H1 (cell line): ENCODE data around the gene LTBP4. TPM values are rescaled to one million over a fixed set of nuclear protein-coding genes. Genes with fewer than 3 reads are reported as not detected.
A peak's percentile ranks its signal among the peaks of the same experiment; 100 is the strongest.

Experiments
- CTCF ChIA-PET: fragments of 300-600 bp; sonication (Branson Sonifier 250); formaldehyde crosslinking; loops from one replicate; lab custom pipeline; 2021; ENCODE audit not compliant: partially characterized antibody; lab: Charles Lee
- POLR2A ChIA-PET: fragments of 300-600 bp; sonication (Branson Sonifier 250); formaldehyde crosslinking; loops from one replicate; lab custom pipeline; 2021; ENCODE audit warnings: inconsistent platforms; ENCODE audit not compliant: partially characterized antibody; lab: Charles Lee
- DNase-seq, 2 experiments: peaks; one replicate each; pipeline versions ENCODE4 v3.0.0 to v3.0.0-alpha.2; 2010 to 2022; ENCODE audit warnings: low spot score in 2 of 2, low read depth in 1 of 2, mixed read lengths in 1 of 2
- FAIRE-seq: peaks from 2 replicates; lab custom pipeline; 2011; peaks lifted over from hg19 to GRCh38; lab: Jason Lieb, UNC
- H2AFZ ChIP-seq: 2 replicates; pipeline ENCODE4 v1.8.1; 2012; ENCODE audit warnings: low read length, inconsistent platforms
- H2AK5ac ChIP-seq: 2 replicates; pipeline ENCODE4 v1.6.1; 2013; ENCODE audit warnings: low read depth, low read length
- H2BK120ac ChIP-seq: replicated peaks from 2 replicates; pipeline ENCODE3; 2013; ENCODE audit warnings: low read depth, low read length, inconsistent platforms
- H2BK12ac ChIP-seq: 2 replicates; pipeline ENCODE4 v1.6.1; 2013; ENCODE audit warnings: low read depth, low read length
- H2BK15ac ChIP-seq: 2 replicates; pipeline ENCODE4 v1.6.1; 2013; ENCODE audit warnings: low read length
- H2BK20ac ChIP-seq: 2 replicates; pipeline ENCODE4 v1.6.1; 2013; ENCODE audit warnings: low read length
- H2BK5ac ChIP-seq: 2 replicates; pipeline ENCODE4 v1.6.1; 2013; ENCODE audit warnings: low read depth, low read length
- H3K14ac ChIP-seq: 2 replicates; pipeline ENCODE4 v1.6.1; 2013; ENCODE audit warnings: inconsistent platforms; ENCODE audit not compliant: insufficient read length
- H3K18ac ChIP-seq: 2 replicates; pipeline ENCODE4 v1.6.1; 2013; ENCODE audit warnings: low read length; ENCODE audit errors: extremely low read depth
- H3K23ac ChIP-seq: 2 replicates; pipeline ENCODE4 v1.6.1; 2013; ENCODE audit warnings: inconsistent platforms; ENCODE audit not compliant: insufficient read length
- H3K23me2 ChIP-seq: 2 replicates; pipeline ENCODE4 v1.6.1; 2013; ENCODE audit warnings: low read depth, low read length
- H3K27ac ChIP-seq: 2 replicates; pipeline ENCODE4 v1.6.1; 2011; ENCODE audit warnings: low read depth, low read length, inconsistent platforms
- H3K27me3 ChIP-seq, 4 experiments: replicated peaks in 1 of 4; 1 replicate in 1 of 4; 2 replicates in 3 of 4; pipeline versions ENCODE4 v1.6.1 to v1.8.1; 2011 to 2013; ENCODE audit warnings: low read length in 3 of 4, mild to moderate bottlenecking in 3 of 4, inconsistent platforms in 2 of 4, mixed read lengths in 2 of 4, moderate library complexity in 1 of 4; ENCODE audit not compliant: control insufficient read depth in 3 of 4, insufficient read depth in 3 of 4; ENCODE audit errors: extremely low read depth in 1 of 4
- H3K36me3 ChIP-seq, 4 experiments: 2 replicates each; pipeline versions ENCODE4 v1.6.1 to v1.8.1; 2011 to 2013; ENCODE audit warnings: mild to moderate bottlenecking in 4 of 4, low read length in 3 of 4, moderate library complexity in 2 of 4, control low read depth in 1 of 4, inconsistent platforms in 1 of 4; ENCODE audit not compliant: insufficient read depth in 4 of 4, control insufficient read depth in 2 of 4
- H3K4ac ChIP-seq: replicated peaks from 2 replicates; pipeline ENCODE3; 2013; ENCODE audit warnings: low read length, low read depth, mixed read lengths, inconsistent platforms; ENCODE audit not compliant: insufficient read length
- H3K4me1 ChIP-seq, 4 experiments: replicated peaks in 1 of 4; 1 replicate in 1 of 4; 2 replicates in 3 of 4; pipeline versions ENCODE4 v1.6.1 to v1.8.1; 2011 to 2013; ENCODE audit warnings: low read length in 3 of 4, inconsistent platforms in 2 of 4, mixed read lengths in 1 of 4; ENCODE audit not compliant: insufficient read depth in 4 of 4, control insufficient read depth in 3 of 4
- H3K4me2 ChIP-seq, 2 experiments: 2 replicates each; pipeline versions ENCODE4 v1.6.1 to v1.8.1; 2011 to 2013; ENCODE audit warnings: low read depth in 2 of 2, low read length in 2 of 2, control low read depth in 1 of 2, inconsistent platforms in 1 of 2, mild to moderate bottlenecking in 1 of 2; ENCODE audit not compliant: insufficient read depth in 1 of 2
- H3K4me3 ChIP-seq, 4 experiments: fragments of 200-600, 300-600 bp in 1 of 4; sonication (generic), shearing (Covaris generic), sonication (Bioruptor Twin) in 1 of 4; 2 replicates each; pipeline versions ENCODE4 v1.5.1 to v1.8.1; 2011 to 2016; ENCODE audit warnings: low read length in 4 of 4, low read depth in 3 of 4, control low read depth in 2 of 4, inconsistent platforms in 2 of 4, mild to moderate bottlenecking in 2 of 4, mixed read lengths in 1 of 4, moderate library complexity in 1 of 4; ENCODE audit not compliant: insufficient read depth in 2 of 4; ENCODE audit errors: extremely low read depth in 1 of 4
- H3K56ac ChIP-seq: replicated peaks from 2 replicates; pipeline ENCODE3; 2013; ENCODE audit warnings: low read depth, mild to moderate bottlenecking, mixed read lengths, low read length, inconsistent platforms; ENCODE audit not compliant: insufficient read length
- H3K79me1 ChIP-seq: 2 replicates; pipeline ENCODE4 v1.6.1; 2013; ENCODE audit warnings: low read depth, low read length, control low read depth
- H3K79me2 ChIP-seq, 2 experiments: 2 replicates each; pipeline versions ENCODE4 v1.6.1 to v1.8.1; 2012 to 2013; ENCODE audit warnings: low read length in 2 of 2, mild to moderate bottlenecking in 2 of 2, inconsistent platforms in 1 of 2; ENCODE audit not compliant: insufficient read depth in 2 of 2, control insufficient read depth in 1 of 2
- H3K9ac ChIP-seq, 4 experiments: replicated peaks in 1 of 4; 1 replicate in 1 of 4; 2 replicates in 3 of 4; pipeline versions ENCODE4 v1.6.1 to v1.8.1; 2011 to 2013; ENCODE audit warnings: low read depth in 3 of 4, low read length in 3 of 4, control low read depth in 2 of 4, mild to moderate bottlenecking in 2 of 4, moderate library complexity in 2 of 4, inconsistent platforms in 1 of 4; ENCODE audit errors: extremely low read depth in 1 of 4
- H3K9me3 ChIP-seq, 2 experiments: 2 replicates each; pipeline versions ENCODE4 v1.6.1 to v1.8.1; 2012 to 2013; ENCODE audit warnings: mild to moderate bottlenecking in 2 of 2, moderate library complexity in 2 of 2, control low read depth in 1 of 2, inconsistent platforms in 1 of 2, low read depth in 1 of 2, low read length in 1 of 2, mixed read lengths in 1 of 2; ENCODE audit not compliant: insufficient read depth in 2 of 2
- H4K20me1 ChIP-seq, 2 experiments: replicated peaks in 1 of 2; 2 replicates each; pipeline versions ENCODE3 to v1.8.1; 2011 to 2013; ENCODE audit warnings: inconsistent platforms in 2 of 2, low read length in 2 of 2, mild to moderate bottlenecking in 1 of 2; ENCODE audit not compliant: insufficient read depth in 2 of 2, control insufficient read depth in 1 of 2
- H4K5ac ChIP-seq: 2 replicates; pipeline ENCODE4 v1.6.1; 2013; ENCODE audit warnings: low read length, low read depth, mixed read lengths, inconsistent platforms; ENCODE audit not compliant: insufficient read length
- H4K8ac ChIP-seq: 2 replicates; pipeline ENCODE4 v1.8.0; 2013; ENCODE audit warnings: mild to moderate bottlenecking, moderate library complexity, low read length, inconsistent platforms; ENCODE audit not compliant: insufficient read depth; ENCODE audit errors: extremely low read depth
- H4K91ac ChIP-seq: replicated peaks from 2 replicates; pipeline ENCODE3; 2013; ENCODE audit warnings: low read length, mixed read lengths, inconsistent platforms; ENCODE audit not compliant: insufficient read length
- CBX8 ChIP-seq: fragments of 300-800, 300-1000 bp; sonication (generic); IDR thresholded peaks from 2 replicates; pipeline ENCODE4 v1.7.1; 2016; ENCODE audit warnings: low read depth, low read length, borderline replicate concordance
- CREB1 ChIP-seq: IDR thresholded peaks from 2 replicates; pipeline ENCODE4 v1.6.1; 2012; ENCODE audit warnings: inconsistent platforms
- GABPA ChIP-seq: IDR thresholded peaks from 2 replicates; pipeline ENCODE4 v1.6.1; 2011; ENCODE audit warnings: mild to moderate bottlenecking, low read length, moderate library complexity, borderline replicate concordance; ENCODE audit not compliant: insufficient read depth
- GTF2F1 ChIP-seq: IDR thresholded peaks from 2 replicates; pipeline ENCODE4 v1.6.1; 2012; ENCODE audit warnings: low read depth, low read length, improper control_type of control experiment, borderline replicate concordance
- MAFK ChIP-seq: IDR thresholded peaks from 2 replicates; pipeline ENCODE4 v1.6.1; 2012; ENCODE audit warnings: low read depth, mild to moderate bottlenecking, improper control_type of control experiment, low read length
- NRF1 ChIP-seq: IDR thresholded peaks from 2 replicates; pipeline ENCODE4 v1.6.1; 2011; ENCODE audit warnings: mild to moderate bottlenecking, low read depth, low read length, improper control_type of control experiment
- POLR2A ChIP-seq, 2 experiments: IDR thresholded peaks; 1 replicate in 1 of 2; 2 replicates in 1 of 2; pipeline ENCODE4 v1.6.1; 2011; ENCODE audit warnings: low read depth in 2 of 2, low read length in 2 of 2, mild to moderate bottlenecking in 2 of 2; ENCODE audit errors: control extremely low read depth in 1 of 2
- POU5F1 ChIP-seq: IDR thresholded peaks from 2 replicates; pipeline ENCODE4 v1.6.1; 2011; ENCODE audit warnings: low read depth, mild to moderate bottlenecking, low read length, moderate library complexity
- SIN3A ChIP-seq, 2 experiments: IDR thresholded peaks in 1 of 2; conservative IDR thresholded peaks in 1 of 2; 2 replicates each; pipeline ENCODE4 v1.6.1; 2011 to 2012; ENCODE audit warnings: low read length in 2 of 2, improper control_type of control experiment in 1 of 2, low read depth in 1 of 2, mild to moderate bottlenecking in 1 of 2
- SP4 ChIP-seq: IDR thresholded peaks from 2 replicates; pipeline ENCODE4 v1.6.1; 2012; ENCODE audit warnings: low read length, inconsistent platforms
- WGBS, 2 experiments: shearing (Covaris generic) in 1 of 2; methylation state at CpG; one replicate each; pipeline versions ENCODE4 v1.1.6 to v1.1.7; 2013 to 2015; ENCODE audit warnings: low lambda C conversion rate in 2 of 2, mixed read lengths in 2 of 2, inconsistent platforms in 1 of 2, low coverage in 1 of 2, missing lambda C conversion rate in 1 of 2; ENCODE audit not compliant: insufficient replicate concordance in 2 of 2, insufficient coverage in 1 of 2, insufficient read length in 1 of 2; ENCODE audit errors: extremely low coverage in 1 of 2, missing lambda C conversion rate in 1 of 2; 5-methylcytosine and 5-hydroxymethylcytosine counted together
- polyA plus RNA-seq, 7 experiments: library from polyadenylated mRNA; depleted of rRNA in 3 of 7; stranded (reverse) in 5 of 7; unstranded in 2 of 7; fragments of >200 nt in 5 of 7; fragments of 200-250 nt in 2 of 7; gene quantifications; 1 replicate in 5 of 7; 2 replicates in 1 of 7; 4 replicates in 1 of 7; pipeline versions ENCODE4 v1.2.1 to v1.2.3, GENCODE V29; 2011 to 2013; ENCODE audit warnings: missing spikeins in 2 of 7, mixed read lengths in 2 of 7
- total RNA-seq: library from RNA; stranded (reverse); fragmentation: NEBNext Ultra II Directional; extraction: Animal tissue kit (Norgen Biotek cat#: 25700); gene quantifications from 2 replicates; pipeline ENCODE4 v1.2.1, GENCODE V29; 2021

Gene LTBP4
- total and polyA plus RNA-seq, 2 of the 8 experiments (the other 6 are each of a cell fraction or from before 2014, with no cell fraction given): 54.5 to 77.1 TPM

DNA sequence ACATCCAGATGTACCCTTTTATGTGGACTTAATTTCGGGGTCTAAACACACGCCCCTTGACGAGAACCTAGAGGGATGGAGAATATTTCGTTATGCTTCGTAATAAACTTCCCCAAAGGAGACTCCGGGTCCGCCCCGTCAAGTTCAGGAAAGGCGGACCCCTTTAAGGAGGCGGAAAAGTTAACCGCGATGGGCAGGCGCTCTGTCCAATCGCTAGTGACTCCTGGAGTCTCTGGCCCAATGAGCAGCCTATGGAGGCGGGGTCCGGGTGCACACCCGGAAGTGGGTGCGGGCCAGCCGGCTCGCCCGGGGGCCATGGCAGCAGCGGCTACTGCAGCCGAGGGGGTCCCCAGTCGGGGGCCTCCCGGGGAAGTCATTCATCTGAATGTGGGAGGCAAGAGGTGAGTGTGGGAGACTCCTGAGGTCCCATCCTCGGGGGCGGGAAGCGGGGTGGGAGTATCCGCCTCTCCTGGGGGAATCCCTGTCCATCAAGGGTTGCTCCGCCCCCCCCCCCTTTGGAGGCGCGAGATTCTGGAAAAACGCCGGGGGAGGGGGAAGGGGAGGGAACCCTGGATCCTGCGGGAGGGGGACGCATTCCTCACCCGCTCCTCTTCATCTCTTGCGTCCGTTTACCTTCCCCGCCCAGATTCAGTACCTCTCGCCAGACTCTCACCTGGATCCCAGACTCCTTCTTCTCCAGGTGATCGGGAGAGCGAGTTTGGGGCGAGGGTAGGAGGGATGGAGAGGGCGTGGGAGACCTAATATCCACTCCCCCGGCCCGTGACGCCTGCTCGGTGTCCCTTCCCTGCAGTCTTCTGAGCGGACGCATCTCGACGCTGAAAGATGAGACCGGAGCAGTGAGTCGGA lies 24.4 kb upstream of the LTBP4 start, which contains the start of gene SHKBP1:
Gene SHKBP1, plus strand, starts transcription at position 289 of the 867 bp plus-strand sequence. Its CDS starts 27 bp downstream, at position 316.
- Histone ChIP-seq H4K20me1 (no peaks in the 10 kb centered on the region), H2AFZ (peak within 1 kb of the TSS; percentile 74), H2BK15ac (0 out of 2 replicates have a peak within 1 kb of the TSS, but pooled peaks have one; percentile 72), H3K79me2 (no peaks in the 10 kb centered on the region), H3K9ac (peak within 1 kb of the TSS; percentile 25 to 72 (median 66)), H4K8ac (peak within 1 kb of the TSS; percentile 69; the same call in 1 of the 2 replicates), H3K79me1 (no peaks in the 10 kb centered on the region), H3K27me3 (no peaks in the 10 kb centered on the region), H3K36me3 (peaks cover 2 to 18% (median 14%) of the 10 kb centered on the region in 4 experiments; a peak in 7 of 8 replicates), H4K91ac (peak within 1 kb of the TSS; percentile 84), H3K23ac (no peak within 1 kb of the TSS), H3K4me3 (peak within 1 kb of the TSS; percentile 67 to 96 (median 80)), H3K14ac (no peak within 1 kb of the TSS), H3K27ac (peak within 1 kb of the TSS; percentile 69), H3K18ac (peak within 1 kb of the TSS; percentile 85), H2BK20ac (no peak within 1 kb of the TSS), H3K4ac (peak within 1 kb of the TSS; percentile 23), H3K4me1 (peaks cover 2 to 8% (median 5%) of the 10 kb centered on the region in 4 experiments; a peak in 6 of 7 replicates), H2BK12ac (peak within 1 kb of the TSS; percentile 2; the same call in 1 of the 2 replicates), H2AK5ac (no peak within 1 kb of the TSS), H3K23me2 (peaks cover 11% of the 10 kb centered on the region; the same call in 1 of the 2 replicates), H3K56ac (peak within 1 kb of the TSS; percentile 37), H2BK5ac (peak within 1 kb of the TSS; percentile 45; the same call in 1 of the 2 replicates), H2BK120ac (no peak within 1 kb of the TSS), H3K4me2 (peak within 1 kb of the TSS; percentile 90 to 93), H3K9me3 (no peaks in the 10 kb centered on the region), H4K5ac (peak within 1 kb of the TSS; percentile 79)
- DNase-seq: peak; percentile 80 to 97
- WGBS, 2 experiments: 4% methylated on average over 39 of the region's 55 CpGs; no CpG with 5 or more reads in 1 of the 2 experiments
- ChIA-PET CTCF (interaction anchor here (0.9 to 2.2 kb wide), 4 partner anchors 18 to 37 kb away, joined by 3 to 5 read pairs (median 4); no protein-coding TSS in a partner anchor), POLR2A (interaction anchor here (1.1 to 2.6 kb wide), 4 partner anchors 10 to 39 kb away, joined by 3 to 20 read pairs (median 4); no protein-coding TSS in a partner anchor)
- FAIRE-seq: peak; percentile 32
- TF ChIP-seq GABPA (no peak), SP4 (peak; percentile 80; the same call in 1 of the 2 replicates), CREB1 (no peak; the same call in 1 of the 2 replicates), NRF1 (no peak), POLR2A (IDR thresholded peaks at IDR 0.05; ENCODE audit: control extremely low read depth in 1 of 2, low read depth in 2 of 2, low read length in 2 of 2) (no peak; a peak in 1 of 3 replicates), MAFK (no peak), CBX8 (no peak), GTF2F1 (no peak), POU5F1 (no peak), SIN3A (conservative IDR thresholded peaks at IDR 0.05 in 1 of 2, IDR thresholded peaks at IDR 0.05 in 1 of 2; ENCODE audit: low read depth in 1 of 2, low read length in 2 of 2) (peak in 1 of 2 experiments; percentile 37; a peak in 2 of 4 replicates)
